OCI-LY1 (cell line): ENCODE results near the gene LHFPL5.

ENCODE experiments used
- EZH2 ChIP-seq: fragments of 200-600 bp; sonication (generic), shearing (Covaris generic); IDR thresholded peaks from 2 replicates; pipeline ENCODE4 v1.8.0; 2017; ENCODE audit warnings: borderline replicate concordance, mixed run types, mild to moderate bottlenecking, antibody characterized with exemption, low read length, moderate library complexity, mixed read lengths
- TF ChIP-seq, protein P1 (sequence below): fragments of 200-600 bp; sonication (generic), shearing (Covaris generic); IDR thresholded peaks from 2 replicates; pipeline ENCODE4 v1.5.1; 2017; ENCODE audit warnings: mild to moderate bottlenecking, antibody characterized with exemption, low read length, moderate library complexity, mixed read lengths

DNA sequence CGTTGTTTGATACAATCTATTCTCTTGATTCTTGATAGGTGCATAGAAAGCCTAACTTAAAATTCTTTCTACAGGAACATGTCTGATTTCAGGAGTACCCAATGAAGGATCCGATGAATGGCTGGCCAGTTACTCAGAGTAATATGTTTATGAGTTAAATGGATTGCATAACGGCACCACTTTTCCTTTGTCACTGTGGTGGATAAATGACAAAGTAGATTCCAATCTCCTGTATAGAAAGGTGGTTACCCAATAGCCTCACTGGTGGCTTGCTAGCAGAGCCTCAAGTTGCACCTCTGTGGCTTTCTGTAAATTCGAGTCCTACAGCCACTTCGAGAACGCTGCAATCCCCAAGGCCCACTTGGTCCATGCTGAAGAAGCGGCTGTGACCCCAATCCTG lies 28.4 kb downstream of the LHFPL5 start:
- TF ChIP-seq, protein P1, sequence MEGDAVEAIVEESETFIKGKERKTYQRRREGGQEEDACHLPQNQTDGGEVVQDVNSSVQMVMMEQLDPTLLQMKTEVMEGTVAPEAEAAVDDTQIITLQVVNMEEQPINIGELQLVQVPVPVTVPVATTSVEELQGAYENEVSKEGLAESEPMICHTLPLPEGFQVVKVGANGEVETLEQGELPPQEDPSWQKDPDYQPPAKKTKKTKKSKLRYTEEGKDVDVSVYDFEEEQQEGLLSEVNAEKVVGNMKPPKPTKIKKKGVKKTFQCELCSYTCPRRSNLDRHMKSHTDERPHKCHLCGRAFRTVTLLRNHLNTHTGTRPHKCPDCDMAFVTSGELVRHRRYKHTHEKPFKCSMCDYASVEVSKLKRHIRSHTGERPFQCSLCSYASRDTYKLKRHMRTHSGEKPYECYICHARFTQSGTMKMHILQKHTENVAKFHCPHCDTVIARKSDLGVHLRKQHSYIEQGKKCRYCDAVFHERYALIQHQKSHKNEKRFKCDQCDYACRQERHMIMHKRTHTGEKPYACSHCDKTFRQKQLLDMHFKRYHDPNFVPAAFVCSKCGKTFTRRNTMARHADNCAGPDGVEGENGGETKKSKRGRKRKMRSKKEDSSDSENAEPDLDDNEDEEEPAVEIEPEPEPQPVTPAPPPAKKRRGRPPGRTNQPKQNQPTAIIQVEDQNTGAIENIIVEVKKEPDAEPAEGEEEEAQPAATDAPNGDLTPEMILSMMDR: no peak
- TF ChIP-seq EZH2: no peak
